Gastrocnemius medialis (tissue), 4 donors: ENCODE results near the gene CACNB4.

Experiments
- POLR2A ChIP-seq, 2 donors: fragments of 450-650 bp; IDR thresholded peaks; one replicate each; pipeline ENCODE4 v1.6.1; 2017; ENCODE audit warnings: antibody characterized with exemption in 2 of 2, mild to moderate bottlenecking in 2 of 2, moderate library complexity in 2 of 2
- TF ChIP-seq, protein P1 (sequence below), 5 experiments: fragments of 450-650 bp in 3 of 5; fragments of 200-600 bp in 2 of 5; sonication (generic) in 2 of 5; IDR thresholded peaks in 4 of 5; conservative IDR thresholded peaks in 1 of 5; 1 replicate in 4 of 5; 2 replicates in 1 of 5; pipeline ENCODE4 v1.5.1; 2016 to 2019; ENCODE audit warnings: antibody characterized with exemption in 5 of 5, mild to moderate bottlenecking in 3 of 5, moderate library complexity in 3 of 5

- TF ChIP-seq, protein P1, sequence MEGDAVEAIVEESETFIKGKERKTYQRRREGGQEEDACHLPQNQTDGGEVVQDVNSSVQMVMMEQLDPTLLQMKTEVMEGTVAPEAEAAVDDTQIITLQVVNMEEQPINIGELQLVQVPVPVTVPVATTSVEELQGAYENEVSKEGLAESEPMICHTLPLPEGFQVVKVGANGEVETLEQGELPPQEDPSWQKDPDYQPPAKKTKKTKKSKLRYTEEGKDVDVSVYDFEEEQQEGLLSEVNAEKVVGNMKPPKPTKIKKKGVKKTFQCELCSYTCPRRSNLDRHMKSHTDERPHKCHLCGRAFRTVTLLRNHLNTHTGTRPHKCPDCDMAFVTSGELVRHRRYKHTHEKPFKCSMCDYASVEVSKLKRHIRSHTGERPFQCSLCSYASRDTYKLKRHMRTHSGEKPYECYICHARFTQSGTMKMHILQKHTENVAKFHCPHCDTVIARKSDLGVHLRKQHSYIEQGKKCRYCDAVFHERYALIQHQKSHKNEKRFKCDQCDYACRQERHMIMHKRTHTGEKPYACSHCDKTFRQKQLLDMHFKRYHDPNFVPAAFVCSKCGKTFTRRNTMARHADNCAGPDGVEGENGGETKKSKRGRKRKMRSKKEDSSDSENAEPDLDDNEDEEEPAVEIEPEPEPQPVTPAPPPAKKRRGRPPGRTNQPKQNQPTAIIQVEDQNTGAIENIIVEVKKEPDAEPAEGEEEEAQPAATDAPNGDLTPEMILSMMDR (IDR thresholded peaks at IDR 0.05 in 4 of 5, conservative IDR thresholded peaks at IDR 0.05 in 1 of 5): no peak
- no peak for TF ChIP-seq POLR2A (IDR thresholded peaks at IDR 0.05)
Measured at GRCh38 chr2:151855111-151855510, 243.7 kb downstream of the CACNB4 start.
